HG03280 (cell line): ENCODE data around the gene PDRG1.

Source experiments
- ATAC-seq: cut with Tn5 transposase; IDR thresholded peaks from one replicate; pipeline ENCODE4 v1.9.1; 2021; ENCODE audit warnings: mild to moderate bottlenecking, moderate library complexity; ENCODE audit not compliant: unreplicated experiment

The PDRG1 gene

DNA sequence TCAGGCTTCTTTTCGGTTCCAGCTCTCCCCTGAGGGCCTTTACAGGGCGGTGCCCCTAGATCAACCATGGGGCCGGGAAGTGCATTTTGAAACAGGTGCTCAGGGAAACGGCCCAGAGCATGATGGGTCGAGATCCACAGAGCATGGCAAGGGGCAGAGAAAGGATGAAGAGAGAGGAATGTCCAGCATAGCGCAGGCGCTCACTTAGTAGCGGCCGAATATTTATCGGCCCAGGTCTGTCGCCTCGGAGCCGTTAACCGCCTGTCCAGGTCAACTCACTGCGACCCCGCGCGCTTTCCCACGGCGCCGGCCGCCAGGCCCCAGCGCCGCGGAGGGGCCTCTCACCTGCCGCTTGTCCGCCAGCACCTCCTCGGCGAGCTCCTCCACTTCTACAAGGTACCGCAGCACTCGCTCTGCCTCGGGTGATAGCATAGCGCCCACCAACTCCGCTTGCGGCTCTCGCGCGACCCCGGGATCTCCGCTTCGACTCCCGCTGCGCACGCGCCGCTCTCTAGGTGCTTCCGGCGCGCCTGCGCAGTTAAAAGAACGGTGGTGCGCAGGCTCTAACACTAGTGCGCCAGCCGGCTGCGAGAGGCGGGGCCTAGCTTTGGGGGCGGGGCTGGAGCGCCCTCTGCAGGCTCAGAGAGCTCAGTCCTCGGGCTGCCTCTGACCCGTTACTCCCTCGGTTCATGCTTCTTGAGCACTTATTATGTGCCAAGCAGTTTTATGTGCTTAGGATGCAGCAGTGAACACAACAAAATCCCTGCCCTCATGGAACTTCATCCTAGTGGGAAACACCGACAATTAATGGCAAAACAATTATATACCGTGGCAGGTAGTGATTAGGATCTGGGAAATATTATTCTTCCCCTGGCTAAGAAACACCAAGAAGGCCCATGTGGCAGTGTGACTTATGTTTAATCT, at the start of gene PDRG1:
Gene PDRG1 (minus strand): TSS at position 517 of the 924 bp plus-strand sequence. CDS start 85 bp downstream, at position 432.
- peak; percentile 92 for ATAC-seq

DNA sequence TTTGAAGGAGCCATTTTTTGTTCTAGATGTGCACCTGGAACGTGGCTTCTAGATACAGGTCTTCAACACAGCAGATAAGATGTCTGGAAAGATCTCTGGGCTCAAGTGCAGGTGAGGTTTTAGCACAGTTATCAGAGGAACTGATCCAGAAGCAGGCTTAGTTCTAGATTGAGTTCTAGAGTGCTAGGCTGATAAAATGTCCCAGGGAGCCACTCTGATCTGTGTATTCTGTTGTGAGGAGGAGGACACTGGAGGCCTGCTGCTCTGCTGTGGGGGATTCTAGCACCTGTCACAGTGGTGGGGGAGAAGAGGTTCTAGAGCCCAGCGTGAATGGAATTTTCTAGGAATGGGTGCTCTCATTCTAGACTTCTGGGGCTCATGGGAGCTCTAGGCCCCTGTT, 46.4 kb upstream of the PDRG1 start:
- ATAC-seq = no peak

DNA sequence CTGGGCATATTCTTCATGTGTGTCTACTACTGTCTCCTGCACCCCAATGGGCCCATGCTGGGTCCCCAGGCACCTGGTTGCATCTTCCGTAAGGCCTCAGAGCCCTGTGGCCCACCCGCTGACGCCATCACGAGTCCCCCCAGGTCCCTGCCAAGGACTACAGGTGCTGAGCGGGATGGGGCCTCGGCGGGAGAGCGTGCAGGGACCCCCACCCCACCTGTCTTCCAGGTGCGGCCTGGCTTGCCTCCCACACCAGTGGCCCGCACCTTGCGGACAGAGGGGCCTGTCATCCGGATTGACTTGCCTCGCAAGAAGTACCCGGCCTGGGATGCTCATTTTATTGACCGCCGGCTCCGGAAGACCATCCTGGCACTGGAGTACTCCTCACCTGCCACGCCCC, 45.1 kb upstream of the PDRG1 start:
- no peak for ATAC-seq

DNA sequence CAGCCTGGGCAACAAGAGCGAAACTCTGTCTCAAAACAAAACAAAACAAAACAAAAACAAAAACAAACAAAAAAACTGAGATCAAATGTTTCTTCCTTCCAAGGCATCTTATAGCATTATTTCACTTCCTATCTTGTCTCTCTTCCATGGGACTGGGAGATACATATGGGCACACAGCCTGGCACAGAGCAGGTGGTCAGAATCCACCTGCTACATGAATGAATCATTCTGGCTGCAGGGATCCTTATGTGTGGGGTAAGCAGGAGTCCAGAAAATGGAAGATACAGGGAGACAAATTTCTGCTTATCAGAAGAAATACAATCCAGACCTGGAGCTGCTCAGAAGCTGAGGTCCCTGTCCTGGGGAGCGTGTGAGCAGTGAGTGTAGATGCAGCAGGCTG, 40.2 kb upstream of the PDRG1 start:
- ATAC-seq = no peak

DNA sequence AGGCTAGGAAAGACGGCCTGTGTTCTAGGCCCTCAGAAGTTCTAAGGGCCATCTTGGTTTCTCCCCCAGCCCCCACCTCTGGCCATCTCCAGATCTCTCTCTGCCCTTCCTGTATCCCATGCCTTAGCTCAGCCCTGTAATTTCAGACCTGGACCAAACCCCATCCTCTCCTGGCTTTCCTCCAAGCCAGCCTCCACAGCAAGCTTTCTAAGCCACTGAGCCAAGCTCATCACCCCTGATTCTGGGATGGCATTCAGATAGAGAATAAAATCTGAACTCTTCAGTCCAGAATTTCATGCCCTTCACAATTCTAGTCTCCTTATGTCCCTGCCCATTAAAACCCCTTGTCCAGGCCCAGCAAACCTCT, 39.5 kb upstream of the PDRG1 start:
- ATAC-seq = no peak

DNA sequence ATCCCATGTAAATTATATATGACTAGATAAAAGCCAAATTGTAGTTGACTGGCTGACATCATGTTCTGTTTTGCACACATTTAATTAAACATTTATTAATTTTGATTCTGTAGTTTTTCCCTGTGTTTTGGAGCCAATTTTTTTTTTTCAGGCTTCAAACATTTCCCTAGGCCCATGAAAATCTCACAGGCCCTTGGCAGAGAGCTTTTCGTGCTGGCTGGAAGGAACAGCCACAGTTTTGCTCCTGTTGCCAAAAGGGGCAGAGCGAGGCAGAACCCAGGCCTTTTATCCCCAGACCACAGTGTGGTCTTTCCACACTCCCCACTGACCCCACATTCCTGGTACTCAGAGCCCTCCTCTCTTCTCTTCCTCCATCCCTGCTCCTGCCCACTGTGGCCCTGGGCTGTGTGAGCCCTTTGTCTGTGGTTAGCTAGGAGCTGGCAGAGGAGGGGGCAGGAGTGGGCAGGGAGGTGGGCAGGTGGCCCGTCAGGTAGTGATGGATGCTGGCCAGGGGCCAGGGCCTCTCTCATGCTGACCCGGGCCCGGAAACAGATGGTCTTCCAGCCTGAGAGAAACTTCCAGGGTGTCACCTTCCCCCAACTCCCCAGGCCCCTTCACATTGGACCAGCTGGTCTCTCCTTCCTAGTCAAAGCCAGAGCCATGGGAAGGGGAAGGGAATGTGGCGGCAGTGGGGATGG, 38.9 kb upstream of the PDRG1 start:
- no peak for ATAC-seq

DNA sequence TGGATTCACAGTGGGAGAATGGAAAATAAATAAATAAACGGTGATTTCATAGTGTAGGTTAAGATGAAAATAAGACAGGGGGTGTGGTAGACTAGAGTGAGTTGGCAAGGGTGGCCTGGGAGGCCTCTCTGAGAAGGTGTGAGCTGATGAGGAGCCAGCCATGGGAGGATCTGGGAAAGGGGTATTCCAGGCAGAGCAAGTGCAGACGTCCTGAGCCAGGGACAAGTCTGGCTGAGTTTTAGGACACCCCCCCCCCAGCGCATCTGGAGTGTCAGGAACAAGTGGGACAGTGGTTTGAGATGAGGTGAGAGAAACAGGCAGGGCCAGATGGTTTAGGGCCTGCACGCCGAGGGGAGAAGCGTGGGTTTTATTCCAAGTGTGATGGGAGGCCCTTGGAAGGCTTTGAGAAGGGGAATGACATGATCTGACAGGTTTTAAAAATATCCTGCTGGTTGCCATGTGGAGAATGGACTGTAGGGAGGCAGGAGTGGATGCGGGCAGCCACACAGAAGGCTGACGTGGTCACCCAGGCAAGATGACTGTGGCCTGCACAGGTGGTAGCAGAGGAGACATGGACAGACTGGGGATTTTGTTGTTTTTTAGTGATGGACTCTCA, 37.3 kb upstream of the PDRG1 start:
- ATAC-seq = no peak

DNA sequence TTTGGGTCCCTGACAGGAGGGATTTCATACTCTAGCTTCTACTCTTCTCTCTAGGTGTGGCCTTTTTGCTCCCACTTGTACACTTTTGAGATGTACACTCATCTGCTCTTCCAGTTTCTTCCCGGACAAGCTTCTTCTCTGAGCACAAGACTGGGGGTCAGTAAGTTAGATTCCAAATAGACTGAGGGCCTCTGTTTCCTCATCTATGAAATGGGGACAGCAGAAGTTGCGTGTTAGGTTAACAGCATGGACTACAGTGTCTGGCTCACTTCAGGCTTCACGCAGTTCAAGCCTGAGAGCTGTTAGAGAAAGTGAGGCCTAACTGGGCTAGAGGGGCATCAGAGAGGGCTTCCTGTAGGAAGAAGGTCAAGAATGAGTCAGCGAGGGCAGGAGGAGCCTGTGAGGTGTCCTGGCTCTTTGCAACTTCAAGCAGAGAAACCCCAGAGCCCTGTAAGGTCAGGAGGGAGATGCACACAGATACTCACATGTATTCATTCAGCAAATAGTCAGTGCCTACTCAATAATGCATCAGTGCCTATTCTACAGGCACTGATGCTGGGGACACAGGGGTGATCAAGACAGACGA, 36.7 kb upstream of the PDRG1 start:
- no peak for ATAC-seq

DNA sequence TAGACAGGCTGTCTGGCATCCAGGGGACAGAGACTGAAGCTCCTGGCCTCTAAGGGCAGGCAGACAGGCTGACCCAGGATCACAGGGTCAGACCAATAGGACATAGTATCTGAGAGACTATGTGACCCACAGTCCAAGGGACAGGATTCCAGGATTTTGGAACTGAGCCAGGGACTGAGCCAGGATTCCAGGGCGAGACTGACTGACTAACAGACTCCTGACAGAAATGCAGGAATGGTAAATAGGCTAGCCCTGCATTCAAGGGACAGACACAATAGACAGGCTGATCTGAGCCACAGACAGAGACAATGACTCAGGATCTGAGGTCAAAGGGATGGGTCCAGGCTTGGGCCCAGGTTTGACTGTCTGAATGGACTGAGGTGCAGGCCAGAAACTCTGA, 35.9 kb upstream of the PDRG1 start:
- ATAC-seq = no peak

DNA sequence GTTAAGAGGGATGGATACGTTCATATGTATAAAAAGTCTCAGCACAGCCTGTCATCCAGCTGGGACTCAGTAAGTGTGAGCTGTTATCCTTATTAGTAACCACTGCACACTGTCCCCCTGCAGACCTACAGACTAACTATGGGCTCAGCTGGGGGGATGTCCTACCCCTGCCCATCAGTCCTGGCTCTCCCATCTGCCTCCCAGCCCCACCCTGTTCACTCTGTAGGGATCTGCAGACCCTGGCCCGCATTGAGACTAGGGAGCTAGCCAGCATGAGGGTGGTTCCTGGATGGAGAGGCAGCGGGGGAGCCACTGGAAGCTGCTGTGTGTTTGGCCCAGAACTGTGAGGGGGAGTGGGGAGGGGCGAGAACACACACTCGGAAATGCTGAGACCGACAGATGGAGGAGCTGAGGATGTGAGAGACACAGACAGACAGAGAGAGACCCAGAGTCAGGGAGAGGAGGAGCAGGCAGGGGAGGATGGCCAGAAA, 33.2 kb upstream of the PDRG1 start:
- ATAC-seq = no peak

DNA sequence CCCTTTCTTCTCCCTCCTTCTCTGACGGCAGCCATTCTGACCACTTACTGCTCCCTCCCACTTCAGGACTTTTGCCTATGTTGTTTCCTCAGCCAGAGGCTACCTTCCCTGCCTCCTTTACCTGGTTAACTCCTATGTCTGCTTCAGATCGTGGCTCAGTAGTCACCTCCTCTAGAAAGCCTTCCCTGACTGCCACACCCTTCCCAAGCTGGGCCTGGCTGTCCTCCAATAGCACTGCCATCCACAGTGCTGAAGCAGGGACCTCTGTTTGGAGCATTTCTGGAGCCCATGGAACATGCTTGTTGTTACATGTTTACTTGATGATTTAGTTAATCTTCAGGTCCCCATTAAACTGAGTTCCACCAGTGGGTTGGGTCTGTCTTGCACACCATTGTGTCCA, 29.9 kb upstream of the PDRG1 start:
- no peak for ATAC-seq

DNA sequence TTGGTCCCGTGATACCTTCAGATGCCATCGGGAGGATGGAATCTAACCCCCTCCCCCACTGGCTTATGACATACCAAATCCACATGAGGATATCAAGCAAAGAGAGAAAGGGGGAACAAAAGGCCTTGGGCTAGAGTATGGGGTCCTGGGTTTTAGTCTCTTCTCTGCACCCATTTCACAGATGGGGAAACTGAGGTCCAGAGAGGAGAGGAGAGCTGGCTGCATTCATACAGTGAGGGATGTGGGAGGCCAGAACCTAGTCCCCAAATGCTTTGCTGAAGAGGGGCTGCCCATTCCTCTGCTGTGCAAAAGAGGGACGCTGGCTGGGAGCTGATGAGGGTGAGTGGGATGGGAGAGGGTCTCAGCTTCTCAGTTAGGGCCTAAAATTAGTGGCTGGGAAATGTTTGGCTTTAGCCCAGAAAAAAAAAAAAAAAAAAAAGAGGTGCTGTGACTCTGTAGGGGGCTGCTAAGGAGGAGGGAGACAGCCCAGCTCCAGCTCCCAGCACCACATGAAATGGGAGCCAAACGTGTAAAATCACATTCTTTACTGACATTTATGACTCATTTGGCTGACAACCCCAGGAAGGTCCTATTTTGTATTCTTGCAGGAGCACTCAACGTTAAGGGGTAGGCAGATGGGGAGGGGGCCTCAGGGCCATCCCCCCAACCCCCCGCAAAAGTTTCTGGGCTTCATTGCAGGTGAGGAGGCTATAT, 28.0 kb upstream of the PDRG1 start:
- ATAC-seq = no peak

DNA sequence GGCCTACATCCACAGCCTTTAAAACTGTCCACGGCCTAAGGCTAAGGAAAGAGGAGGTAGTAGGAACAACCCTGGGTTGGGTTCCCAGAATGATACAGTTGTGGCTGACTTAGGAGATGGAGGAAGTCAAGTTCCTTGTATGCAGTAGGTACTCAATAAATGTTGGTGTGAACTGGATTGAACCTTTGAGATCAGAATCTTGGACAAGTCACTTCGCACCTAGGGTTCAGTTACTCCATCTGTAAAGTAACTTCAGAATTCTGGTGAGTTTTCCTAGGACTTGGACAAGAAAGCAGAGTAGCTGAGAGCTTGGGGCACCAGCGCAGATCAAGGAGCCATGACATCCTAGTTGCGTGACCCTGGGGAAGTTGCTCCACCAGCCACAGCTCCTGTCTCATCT, 25.2 kb upstream of the PDRG1 start:
- ATAC-seq = no peak

DNA sequence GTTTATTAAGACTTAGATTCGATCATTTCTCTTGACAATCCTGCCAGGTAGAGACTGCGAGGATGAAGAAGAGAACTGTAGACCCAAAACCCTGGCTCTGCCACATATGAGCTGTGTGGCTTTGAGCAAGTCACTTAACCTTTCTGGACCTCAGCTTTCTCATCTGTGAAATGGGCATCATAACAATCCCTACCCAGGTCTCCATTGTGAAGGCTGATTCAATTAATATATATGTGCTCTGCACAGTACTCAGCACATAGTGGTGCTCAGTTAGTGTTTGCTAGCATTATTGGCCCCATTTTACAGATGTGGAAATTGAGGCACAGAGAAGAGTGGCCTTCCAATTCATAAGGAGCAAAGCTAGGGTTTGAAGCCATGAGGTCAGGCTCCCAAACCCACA, 24.0 kb upstream of the PDRG1 start:
- no peak for ATAC-seq

DNA sequence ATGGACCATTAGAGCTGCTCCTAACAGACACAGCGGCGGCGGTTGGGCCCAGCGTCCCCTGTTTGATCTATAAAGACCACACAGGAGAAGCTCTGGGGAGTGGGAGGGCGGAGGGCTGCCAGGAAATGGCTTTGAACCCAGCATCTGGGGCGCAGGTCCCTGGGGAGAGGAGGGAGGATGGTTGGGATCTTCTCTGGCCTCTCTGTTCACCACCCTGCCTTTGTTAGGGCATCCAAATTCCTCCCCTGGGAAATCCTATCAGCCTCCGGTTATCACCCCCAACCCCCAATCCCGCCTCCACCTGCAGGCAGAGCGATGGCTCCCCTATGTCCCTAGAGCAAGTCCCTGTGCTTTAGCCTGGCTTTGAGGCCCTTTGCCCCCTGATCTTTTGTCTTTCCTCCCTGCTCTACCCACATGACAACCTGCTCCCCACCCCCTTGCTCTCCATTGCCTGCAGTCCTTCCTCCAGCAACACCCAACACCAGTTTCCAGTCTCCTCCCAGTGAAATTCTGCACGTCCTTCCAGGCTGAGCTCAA, 23.2 kb upstream of the PDRG1 start:
- no peak for ATAC-seq

DNA sequence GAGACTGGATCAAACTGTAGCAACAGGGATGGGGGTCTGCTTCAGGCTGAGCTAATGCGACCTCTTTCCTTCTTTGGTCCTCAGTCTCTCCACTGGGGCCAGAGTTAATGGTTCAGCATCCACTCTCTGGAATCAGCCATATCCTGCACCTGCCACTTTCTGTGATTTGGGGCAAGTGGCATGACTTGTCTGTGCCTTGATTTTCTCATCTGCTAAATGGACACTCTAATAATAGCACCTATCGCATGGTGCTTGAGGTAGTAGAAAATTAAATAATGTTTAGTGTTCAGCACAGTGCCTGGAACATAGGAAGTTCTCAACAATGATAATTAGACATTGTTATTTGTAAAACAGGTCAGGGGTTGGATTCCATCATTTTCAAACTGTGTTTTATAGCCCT, 22.4 kb upstream of the PDRG1 start:
- no peak for ATAC-seq

DNA sequence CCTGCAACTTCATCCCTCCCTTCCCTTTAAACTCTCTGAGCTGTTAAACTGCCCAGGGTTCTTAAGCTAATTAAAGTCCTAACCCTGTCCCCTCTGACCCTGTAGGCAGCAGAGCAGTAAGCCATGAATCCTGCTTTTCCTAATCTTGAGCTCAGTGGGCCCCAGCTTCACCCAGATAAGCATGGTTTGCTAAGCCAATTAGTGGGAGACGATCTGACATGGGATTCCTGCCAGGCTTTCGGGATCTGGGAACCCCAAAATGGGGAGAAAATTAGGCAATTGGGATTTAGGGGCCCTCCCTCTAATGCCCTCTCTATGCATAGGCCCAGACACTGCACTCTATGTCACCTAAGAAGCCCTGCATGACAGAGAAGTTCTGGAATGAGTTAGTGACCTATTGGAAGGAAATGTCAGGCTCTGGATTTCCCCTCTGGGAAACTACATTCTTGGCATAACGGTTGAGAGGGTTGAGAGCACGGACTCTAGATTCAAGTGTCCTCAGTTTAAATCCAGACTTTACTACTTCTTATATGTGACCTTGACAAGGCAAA, 20.7 kb upstream of the PDRG1 start:
- ATAC-seq = no peak

DNA sequence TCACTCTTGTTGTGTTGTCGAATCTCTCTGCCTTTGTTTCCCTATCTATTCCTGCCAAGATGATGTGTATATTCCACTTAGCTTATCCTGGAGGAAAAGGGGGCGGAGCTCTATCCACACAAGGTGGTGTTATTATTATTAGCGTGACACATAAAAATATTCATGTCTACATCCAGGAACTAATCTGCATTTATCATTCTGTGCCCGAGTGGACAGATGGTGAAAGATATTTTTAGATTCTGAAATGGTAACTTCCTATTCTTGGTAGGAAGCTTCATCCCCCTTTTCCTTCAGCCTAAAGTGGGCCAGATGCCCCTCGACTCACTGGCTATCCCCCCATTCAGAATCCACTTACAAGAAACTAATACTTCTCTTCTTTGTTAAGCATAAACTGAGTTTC, 18.1 kb upstream of the PDRG1 start:
- ATAC-seq = no peak

DNA sequence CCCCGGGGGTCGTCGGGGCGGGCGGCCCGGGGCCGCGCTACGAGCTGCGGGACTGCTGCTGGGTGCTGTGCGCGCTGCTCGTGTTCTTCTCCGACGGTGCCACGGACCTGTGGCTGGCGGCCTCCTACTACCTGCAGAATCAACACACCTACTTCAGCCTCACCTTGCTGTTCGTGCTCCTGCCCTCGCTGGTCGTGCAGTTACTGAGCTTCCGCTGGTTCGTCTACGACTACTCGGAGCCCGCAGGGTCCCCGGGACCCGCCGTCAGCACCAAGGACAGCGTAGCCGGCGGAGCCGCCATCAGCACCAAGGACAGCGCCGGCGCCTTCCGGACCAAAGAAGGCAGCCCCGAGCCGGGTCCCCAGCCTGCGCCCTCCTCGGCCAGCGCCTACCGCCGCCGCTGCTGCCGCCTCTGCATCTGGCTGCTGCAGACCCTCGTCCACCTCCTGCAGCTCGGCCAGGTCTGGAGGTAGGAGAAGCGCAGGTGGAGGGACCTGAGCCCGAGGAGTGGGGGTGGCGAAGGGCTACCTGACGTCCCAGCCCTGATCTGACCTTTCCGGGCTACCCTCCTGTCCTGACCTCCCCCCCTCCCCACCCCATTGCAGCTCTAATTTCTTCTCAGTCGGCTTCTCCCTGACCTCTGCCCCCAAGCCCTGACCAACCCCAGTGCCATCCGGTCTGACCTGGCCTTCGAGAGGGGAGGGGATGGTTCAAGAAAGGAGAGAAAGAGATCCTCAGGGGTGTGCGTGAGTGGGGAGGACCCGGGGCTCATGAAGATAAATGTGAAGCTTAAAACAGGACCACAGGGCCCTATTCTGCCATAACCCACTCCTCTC, 16.7 kb upstream of the PDRG1 start:
- ATAC-seq = peak; percentile 68
